PC-9 (cell line): Measurements from ENCODE around the gene PRRC2B. TPM values are rescaled to one million over a fixed set of nuclear protein-coding genes. Genes with fewer than 3 reads are reported as not detected.

Experiments used
- BruUV-seq: library from RNA; stranded (reverse); fragments of 400-500 nt; replicated peaks from 2 replicates; lab custom pipeline; 2021; lab: Mats Ljungman, UMichigan
- CTCF ChIA-PET: fragments of 300-600 bp; sonication (Branson Sonifier 250); formaldehyde crosslinking; loops from one replicate; lab custom pipeline; 2022; ENCODE audit warnings: antibody characterized with exemption; lab: Charles Lee
- POLR2A ChIA-PET: fragments of 300-600 bp; sonication (Branson Sonifier 250); formaldehyde crosslinking; loops from one replicate; lab custom pipeline; 2022; ENCODE audit warnings: antibody characterized with exemption; ENCODE audit not compliant: unreplicated experiment; lab: Charles Lee
- DNase-seq, 2 experiments: peaks; one replicate each; pipeline versions ENCODE4 v3.0.0 to v3.0.0-alpha.2; 2015 to 2022; ENCODE audit warnings: mixed read lengths in 1 of 2
- H2AFZ ChIP-seq: fragments of 200-600 bp; sonication (generic); 2 replicates; pipeline ENCODE4 v1.8.1; 2017; ENCODE audit warnings: antibody characterized with exemption
- H3F3A ChIP-seq: fragments of 200-600 bp; sonication (generic); 2 replicates; pipeline ENCODE4 v1.8.1; 2017; ENCODE audit warnings: antibody characterized with exemption, mild to moderate bottlenecking, low read depth; ENCODE audit not compliant: insufficient read depth
- H3K27ac ChIP-seq: fragments of 200-600 bp; sonication (generic); 2 replicates; pipeline ENCODE4 v1.6.1; 2016; ENCODE audit warnings: mixed run types
- H3K27me3 ChIP-seq: fragments of 200-600 bp; sonication (generic); 2 replicates; pipeline ENCODE4 v1.6.1; 2016; ENCODE audit warnings: low read depth, mixed run types; ENCODE audit not compliant: insufficient read depth
- H3K36me3 ChIP-seq: fragments of 200-600 bp; sonication (generic); 2 replicates; pipeline ENCODE4 v1.6.1; 2016; ENCODE audit warnings: low read depth, mixed run types
- H3K4me1 ChIP-seq: fragments of 200-600 bp; sonication (generic); replicated peaks from 2 replicates; pipeline ENCODE4 v1.6.1; 2016; ENCODE audit warnings: mixed run types; ENCODE audit not compliant: insufficient read depth
- H3K4me2 ChIP-seq: fragments of 200-600 bp; sonication (generic); 2 replicates; pipeline ENCODE4 v1.6.1; 2017; ENCODE audit warnings: mixed run types
- H3K4me3 ChIP-seq: fragments of 200-600 bp; sonication (generic); 2 replicates; pipeline ENCODE4 v1.6.1; 2016; ENCODE audit warnings: mixed run types
- H3K79me2 ChIP-seq: fragments of 200-600 bp; sonication (generic); 2 replicates; pipeline ENCODE4 v1.6.1; 2017; ENCODE audit warnings: low read depth, mixed run types
- H3K9me2 ChIP-seq: fragments of 200-600 bp; sonication (generic); 2 replicates; pipeline ENCODE4 v1.8.1; 2017; ENCODE audit warnings: mild to moderate bottlenecking; ENCODE audit not compliant: insufficient read depth
- H3K9me3 ChIP-seq: fragments of 200-600 bp; sonication (generic); 2 replicates; pipeline ENCODE4 v1.8.1; 2016; ENCODE audit warnings: low read depth; ENCODE audit not compliant: insufficient read depth
- H4K20me1 ChIP-seq: fragments of 200-600 bp; sonication (generic); 2 replicates; pipeline ENCODE4 v1.8.1; 2017; ENCODE audit not compliant: insufficient read depth
- CTCF ChIP-seq: fragments of 200-600 bp; sonication (generic); conservative IDR thresholded peaks from 2 replicates; pipeline ENCODE4 v1.6.1; 2017; ENCODE audit warnings: mixed run types, antibody characterized with exemption, mild to moderate bottlenecking, moderate library complexity
- EZH2 ChIP-seq: fragments of 200-600 bp; sonication (generic); IDR thresholded peaks from 2 replicates; pipeline ENCODE4 v1.8.0; 2017; ENCODE audit warnings: antibody characterized with exemption, low read depth
- intact Hi-C: fragments of 100-400 bp; cut with micrococcal nuclease; formaldehyde crosslinking; loops from one replicate; pipeline ENCODE4 v1.10.0; 2022; ENCODE audit not compliant: unreplicated experiment
- total RNA-seq: library from RNA; stranded (reverse); gene quantifications from 2 replicates; pipeline ENCODE4 v1.2.3, GENCODE V29; 2021

The PRRC2B gene
- total RNA-seq, 1 experiment from 2014 or later = 361 TPM

DNA sequence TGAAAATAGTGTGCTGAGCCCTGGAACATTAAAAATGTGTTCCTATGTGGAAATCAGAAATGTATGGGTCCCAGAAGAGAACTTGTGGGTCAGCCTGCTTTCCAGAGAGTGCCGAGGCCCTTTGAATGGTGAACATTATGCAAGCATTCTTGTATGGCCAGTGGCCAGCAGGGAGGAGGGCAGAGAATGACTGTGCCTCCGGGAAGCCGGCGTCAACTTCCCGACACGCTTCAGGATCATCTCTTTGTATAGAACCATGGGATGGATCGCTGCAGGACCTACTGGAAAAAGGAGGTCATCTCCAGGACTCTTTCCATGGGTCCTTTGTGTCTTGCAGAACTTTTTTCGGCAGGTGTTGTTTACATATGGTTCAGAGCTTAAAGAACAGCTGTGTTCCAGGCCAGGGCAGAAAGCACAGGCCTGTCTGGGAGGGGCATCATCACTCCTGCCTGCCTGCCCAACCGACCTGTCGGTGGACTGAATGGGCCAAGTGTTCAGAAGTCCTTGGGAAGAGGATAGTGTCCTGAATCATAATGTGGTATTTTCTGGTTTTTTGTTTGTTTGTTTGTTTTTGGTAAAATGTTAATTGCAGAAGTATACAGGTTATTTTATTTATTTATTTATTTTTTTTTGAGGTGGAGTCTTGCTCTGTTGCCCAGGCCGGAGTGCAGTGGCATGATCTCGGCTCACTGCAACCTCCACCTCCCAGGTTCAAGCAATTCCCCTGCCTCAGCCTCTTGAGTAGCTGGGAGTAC, 9.0 kb downstream of the PRRC2B start:
- H3K9me3 ChIP-seq = no peaks in the 10 kb centered on the region
- ChIA-PET POLR2A (no interaction called here), CTCF (interaction anchor here (0.6 kb wide), 1 partner anchor 1774 kb away, joined by 3 read pairs; no protein-coding TSS in a partner anchor)
- no peak overlapping the region for H3K4me3 ChIP-seq
- no peak overlapping the region for H3K27ac ChIP-seq
- BruUV-seq = no TSS peak
- DNase-seq = peak in 1 of 2 experiments; percentile 69
- H3K4me1 ChIP-seq = peaks cover 14% of the 10 kb centered on the region
- peaks cover 100% of the 10 kb centered on the region for H3K79me2 ChIP-seq
- H3K9me2 ChIP-seq = no peaks in the 10 kb centered on the region
- peaks cover 100% of the 10 kb centered on the region for H4K20me1 ChIP-seq
- intact Hi-C loops = loop anchor here (5.0 kb wide), 1 partner anchor 51 kb away; no protein-coding TSS in a partner anchor
- peaks cover 40% of the 10 kb centered on the region; the same call in 1 of the 2 replicates for H3F3A ChIP-seq
- H3K36me3 ChIP-seq = peaks cover 8% of the 10 kb centered on the region; the same call in 1 of the 2 replicates
- no peak overlapping the region for H2AFZ ChIP-seq
- no peak overlapping the region; the same call in 1 of the 2 replicates for H3K4me2 ChIP-seq
- H3K27me3 ChIP-seq = no peaks in the 10 kb centered on the region
- TF ChIP-seq EZH2 (no peak), CTCF (no peak)

DNA sequence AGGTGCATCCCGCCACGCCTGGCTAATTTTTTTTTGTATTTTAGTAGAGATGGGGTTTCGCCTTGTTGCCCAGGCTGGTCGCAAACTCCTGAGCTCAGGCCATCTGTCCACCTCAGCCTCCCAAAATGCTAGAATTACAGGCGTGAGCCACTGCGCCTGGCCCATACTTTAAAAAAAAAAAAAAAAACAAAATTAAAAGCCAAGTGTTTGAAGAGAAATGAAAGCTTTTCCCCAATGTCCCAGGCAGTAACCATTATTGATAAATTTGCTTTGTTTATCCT, 9.5 kb downstream of the PRRC2B start:
- no peak overlapping the region for H2AFZ ChIP-seq
- H3K4me2 ChIP-seq = no peak overlapping the region
- H3K27ac ChIP-seq = no peak overlapping the region
- H3K4me1 ChIP-seq = peaks cover 9% of the 10 kb centered on the region
- peaks cover 100% of the 10 kb centered on the region for H3K79me2 ChIP-seq
- TF ChIP-seq CTCF = no peak
- TF ChIP-seq EZH2 = no peak
- no peak for DNase-seq
- CTCF ChIA-PET = no interaction called here
- H3K27me3 ChIP-seq = no peaks in the 10 kb centered on the region
- no peaks in the 10 kb centered on the region for H3K9me2 ChIP-seq
- H3F3A ChIP-seq = peaks cover 42% of the 10 kb centered on the region; the same call in 1 of the 2 replicates
- intact Hi-C loops = loop anchor here (5.0 kb wide), 1 partner anchor 51 kb away; no protein-coding TSS in a partner anchor
- peaks cover 8% of the 10 kb centered on the region; the same call in 1 of the 2 replicates for H3K36me3 ChIP-seq
- no peaks in the 10 kb centered on the region for H3K9me3 ChIP-seq
- BruUV-seq = no TSS peak
- H3K4me3 ChIP-seq = no peak overlapping the region
- peaks cover 100% of the 10 kb centered on the region for H4K20me1 ChIP-seq
- POLR2A ChIA-PET = no interaction called here

DNA sequence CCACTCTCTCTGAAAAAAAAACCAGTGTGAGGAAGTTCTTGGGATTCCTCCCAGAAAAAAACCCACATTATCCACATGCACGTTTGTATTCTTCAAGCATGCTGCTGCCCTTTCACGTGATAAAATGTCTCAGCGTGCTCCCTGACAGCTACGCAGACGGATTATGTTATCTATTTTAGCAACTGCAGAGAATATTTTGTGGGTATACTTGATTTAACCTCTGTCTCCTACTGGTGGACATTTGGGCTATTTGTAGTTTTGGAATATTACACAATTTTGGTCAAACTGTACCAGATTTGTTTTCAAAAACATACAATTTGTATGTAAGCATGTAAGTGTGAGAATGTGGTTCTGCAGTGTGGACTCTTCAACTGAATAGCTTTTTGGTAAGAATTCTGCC, 10.7 kb downstream of the PRRC2B start:
- intact Hi-C loops = loop anchor here (5.0 kb wide), 1 partner anchor 52 kb away; no protein-coding TSS in a partner anchor
- POLR2A ChIA-PET = no interaction called here

More for the DNA sequence above, 10.7 kb downstream of the PRRC2B start:
- H3F3A ChIP-seq = peaks cover 45% of the 10 kb centered on the region; the same call in 1 of the 2 replicates
- BruUV-seq = no TSS peak
- H3K9me2 ChIP-seq = no peaks in the 10 kb centered on the region
- CTCF ChIA-PET = no interaction called here
- peaks cover 8% of the 10 kb centered on the region; the same call in 1 of the 2 replicates for H3K36me3 ChIP-seq
- DNase-seq = no peak
- no peak for TF ChIP-seq CTCF
- no peak overlapping the region for H3K4me3 ChIP-seq
- H3K4me2 ChIP-seq = no peak overlapping the region
- no peaks in the 10 kb centered on the region for H3K27me3 ChIP-seq
- H2AFZ ChIP-seq = no peak overlapping the region
- no peaks in the 10 kb centered on the region for H3K9me3 ChIP-seq
- H4K20me1 ChIP-seq = peaks cover 100% of the 10 kb centered on the region
- H3K79me2 ChIP-seq = peaks cover 100% of the 10 kb centered on the region
- peaks cover 3% of the 10 kb centered on the region for H3K4me1 ChIP-seq
- no peak overlapping the region for H3K27ac ChIP-seq
